Thymus (tissue), 11 donors: ENCODE measurements around the gene UROS. TPM values are rescaled to one million over a fixed set of nuclear protein-coding genes. Genes with fewer than 3 reads are reported as not detected.

Source experiments
- DNase-seq, 9 donors: peaks; one replicate each; pipeline ENCODE4 v3.0.0-alpha.2; 2013; ENCODE audit warnings: low spot score in 9 of 9, low read depth in 6 of 9, missing footprints in 1 of 9
- H3K27ac ChIP-seq, 2 donors: one replicate each; pipeline ENCODE4 v1.5.1; 2013; ENCODE audit warnings: control low read depth in 1 of 2, low read depth in 1 of 2, low read length in 1 of 2, mild to moderate bottlenecking in 1 of 2, moderate library complexity in 1 of 2
- H3K27me3 ChIP-seq, 2 donors: one replicate each; pipeline ENCODE4 v1.5.1; 2013; ENCODE audit warnings: low read length in 1 of 2; ENCODE audit not compliant: control insufficient read depth in 2 of 2, insufficient read depth in 1 of 2
- H3K36me3 ChIP-seq, 2 donors: one replicate each; pipeline ENCODE4 v1.5.1; 2013; ENCODE audit warnings: low read length in 1 of 2, mild to moderate bottlenecking in 1 of 2, moderate library complexity in 1 of 2; ENCODE audit not compliant: control insufficient read depth in 2 of 2, insufficient read depth in 2 of 2
- H3K4me1 ChIP-seq, 2 donors: one replicate each; pipeline ENCODE4 v1.5.1; 2013; ENCODE audit warnings: low read length in 2 of 2; ENCODE audit not compliant: control insufficient read depth in 2 of 2, insufficient read depth in 2 of 2
- H3K4me3 ChIP-seq, 2 donors: one replicate each; pipeline ENCODE4 v1.5.1; 2013; ENCODE audit warnings: low read length in 2 of 2, control low read depth in 1 of 2, mild to moderate bottlenecking in 1 of 2
- H3K9me3 ChIP-seq, 2 donors: one replicate each; pipeline ENCODE4 v1.5.1; 2013; ENCODE audit warnings: low read length in 1 of 2, mild to moderate bottlenecking in 1 of 2; ENCODE audit not compliant: control insufficient read depth in 2 of 2, insufficient read depth in 1 of 2
- whole genome bisulfite sequencing: extraction: QIAGEN DNeasy Blood & Tissue Kit; methylation state at CpG from one replicate; pipeline ENCODE4 v1.1.7; 2013; 5-methylcytosine and 5-hydroxymethylcytosine counted together
- polyA plus RNA-seq: library from polyadenylated mRNA; stranded (reverse); fragments of 200-250 nt; gene quantifications from one replicate; pipeline ENCODE4 v1.2.3, GENCODE V29; 2013
- total RNA-seq: library from RNA; stranded (reverse); fragments of 120-200 nt; gene quantifications from one replicate; pipeline ENCODE4 v1.2.4, GENCODE V29; 2013
- donor health status: healthy.

The UROS gene
- total and polyA plus RNA-seq, 2 donors = 31.0 to 47.6 TPM

GRCh38 chr10:125817337-125817946 is 5.6 kb downstream of the UROS start:
- Histone ChIP-seq H3K4me3 (no peak overlapping the region), H3K27me3 (no peaks in the 10 kb centered on the region), H3K9me3 (no peaks in the 10 kb centered on the region), H3K4me1 (peaks cover 0 to 5% of the 10 kb centered on the region in 2 donors), H3K36me3 (peaks cover 3 to 16% of the 10 kb centered on the region in 2 donors), H3K27ac (no peak overlapping the region)
- 96% methylated on average over 6 of the region's 6 CpGs for WGBS
- no peak for DNase-seq

DNA sequence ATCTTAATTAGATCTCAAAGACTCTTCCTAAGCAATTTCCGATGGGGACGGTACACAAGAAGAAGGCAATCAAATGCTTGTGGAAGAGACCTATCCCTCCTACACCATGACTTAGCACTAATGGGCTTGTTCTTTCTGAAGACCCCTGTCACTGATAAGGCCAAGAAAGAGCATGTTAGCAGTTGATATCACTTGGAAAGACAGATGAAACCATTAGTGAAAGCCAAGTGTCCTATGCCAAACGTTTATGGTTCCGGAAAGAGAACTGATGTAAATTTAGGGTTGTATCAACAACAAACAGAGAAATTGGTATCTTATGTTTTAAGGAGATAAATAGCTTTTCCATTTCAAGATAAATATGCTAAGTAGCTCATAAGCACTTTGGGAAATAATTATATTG is 6.5 kb downstream of the UROS start:
- Histone ChIP-seq H3K4me1 (no peaks in the 10 kb centered on the region), H3K27ac (no peak overlapping the region), H3K27me3 (no peaks in the 10 kb centered on the region), H3K4me3 (no peak overlapping the region), H3K9me3 (no peaks in the 10 kb centered on the region), H3K36me3 (peaks cover 3 to 16% of the 10 kb centered on the region in 2 donors)
- DNase-seq = no peak
- 97% methylated on average over 4 of the region's 4 CpGs for WGBS

DNA sequence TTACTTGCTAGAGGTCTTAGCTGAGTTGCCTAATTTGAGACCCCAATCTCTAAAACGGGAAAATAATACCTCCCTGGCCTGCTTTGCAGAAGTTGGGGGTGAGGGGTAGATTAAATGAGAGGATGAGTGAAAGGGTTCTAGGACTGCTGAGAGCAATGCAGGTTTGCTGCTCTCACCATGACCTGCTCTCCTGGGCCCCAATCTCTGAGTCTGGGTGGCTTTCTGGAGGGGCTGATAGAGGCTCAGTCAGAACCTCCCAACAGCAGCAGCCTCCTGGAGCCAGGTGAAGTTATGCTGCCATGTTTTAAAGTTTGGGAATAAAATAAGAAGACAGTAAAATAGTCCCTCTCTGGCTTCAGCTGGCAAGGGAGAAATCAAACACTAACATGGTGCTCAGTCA is 7.3 kb downstream of the UROS start:
- DNase-seq = no peak
- peaks cover 3 to 18% of the 10 kb centered on the region in 2 donors for H3K36me3 ChIP-seq
- WGBS = 0% methylated on average over 1 of the region's 1 CpG
- H3K4me3 ChIP-seq = no peak overlapping the region
- H3K4me1 ChIP-seq = no peaks in the 10 kb centered on the region
- H3K27me3 ChIP-seq = no peaks in the 10 kb centered on the region
- no peak overlapping the region for H3K27ac ChIP-seq
- no peaks in the 10 kb centered on the region for H3K9me3 ChIP-seq

- DNase-seq = no peak
- no peak overlapping the region for H3K27ac ChIP-seq
- H3K36me3 ChIP-seq = peaks cover 7 to 28% of the 10 kb centered on the region in 2 donors
- H3K27me3 ChIP-seq = no peaks in the 10 kb centered on the region
- H3K4me1 ChIP-seq = no peaks in the 10 kb centered on the region
- H3K4me3 ChIP-seq = no peak overlapping the region
- H3K9me3 ChIP-seq = no peaks in the 10 kb centered on the region
- WGBS = 92% methylated on average over 1 of the region's 1 CpG
These were observed 10.8 kb downstream of the UROS start for GRCh38 chr10:125812128-125812750.

- no peaks in the 10 kb centered on the region for H3K27me3 ChIP-seq
- H3K27ac ChIP-seq = no peak overlapping the region
- peaks cover 9 to 35% of the 10 kb centered on the region in 2 donors for H3K36me3 ChIP-seq
- H3K4me1 ChIP-seq = no peaks in the 10 kb centered on the region
- no peak for DNase-seq
- 96% methylated on average over 1 of the region's 1 CpG for WGBS
- H3K4me3 ChIP-seq = no peak overlapping the region
- H3K9me3 ChIP-seq = no peaks in the 10 kb centered on the region
These were observed 11.8 kb downstream of the UROS start for GRCh38 chr10:125811251-125811650.

GRCh38 chr10:125808047-125808446 is 15.0 kb downstream of the UROS start:
- Histone ChIP-seq H3K4me3 (no peak overlapping the region), H3K9me3 (no peaks in the 10 kb centered on the region), H3K4me1 (no peaks in the 10 kb centered on the region), H3K27me3 (no peaks in the 10 kb centered on the region), H3K27ac (no peak overlapping the region), H3K36me3 (peaks cover 20 to 35% of the 10 kb centered on the region in 2 donors)
- WGBS = 98% methylated on average over 1 of the region's 1 CpG
- DNase-seq = no peak

DNA sequence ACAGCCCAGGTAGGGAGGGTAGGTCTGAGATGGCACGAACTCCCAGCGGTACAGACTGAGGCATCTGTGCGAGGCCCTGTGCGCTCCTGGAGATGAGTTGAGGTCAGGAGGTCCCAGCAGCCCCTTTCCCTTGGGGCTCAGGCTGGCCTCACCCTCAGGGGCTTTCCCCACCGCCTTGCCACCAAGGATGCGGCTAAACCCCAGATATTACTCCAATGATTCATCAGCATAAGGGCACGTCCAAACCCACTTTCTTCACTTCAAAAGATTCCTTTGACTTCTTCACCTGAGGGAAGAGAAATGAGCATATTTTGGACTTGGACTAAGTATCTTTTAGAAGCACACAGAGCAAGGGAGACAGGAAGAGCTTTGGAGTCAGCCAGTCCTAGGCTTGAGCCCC is 20.3 kb downstream of the UROS start:
- H3K36me3 ChIP-seq = peaks cover 24 to 37% of the 10 kb centered on the region in 2 donors
- 98% methylated on average over 7 of the region's 7 CpGs for WGBS

GRCh38 chr10:125802131-125802530 is 20.9 kb downstream of the UROS start:
- DNase-seq = no peak
- Histone ChIP-seq H3K4me3 (no peak overlapping the region), H3K27ac (no peak overlapping the region), H3K27me3 (no peaks in the 10 kb centered on the region), H3K9me3 (no peaks in the 10 kb centered on the region), H3K4me1 (no peaks in the 10 kb centered on the region), H3K36me3 (peaks cover 24 to 32% of the 10 kb centered on the region in 2 donors)
- 94% methylated on average over 5 of the region's 5 CpGs for WGBS

More for the DNA sequence above, 20.3 kb downstream of the UROS start:
- H3K27me3 ChIP-seq = no peaks in the 10 kb centered on the region
- H3K27ac ChIP-seq = no peak overlapping the region
- DNase-seq = no peak
- no peaks in the 10 kb centered on the region for H3K9me3 ChIP-seq
- H3K4me1 ChIP-seq = no peaks in the 10 kb centered on the region
- no peak overlapping the region for H3K4me3 ChIP-seq

- Histone ChIP-seq H3K4me3 (no peak overlapping the region), H3K9me3 (no peaks in the 10 kb centered on the region), H3K36me3 (peaks cover 22 to 28% of the 10 kb centered on the region in 2 donors), H3K27ac (no peak overlapping the region), H3K4me1 (no peaks in the 10 kb centered on the region), H3K27me3 (no peaks in the 10 kb centered on the region)
- WGBS = 93% methylated on average over 1 of the region's 1 CpG
- DNase-seq = no peak
These were observed 21.5 kb downstream of the UROS start for GRCh38 chr10:125801574-125801973.
